A673 (cell line): Measurements from ENCODE around the gene ADGRD1. TPM values are rescaled to one million over a fixed set of nuclear protein-coding genes. Genes with fewer than 3 reads are reported as not detected.

ENCODE experiments used
- BruUV-seq: library from RNA; stranded (reverse); fragments of 400-500 nt; replicated peaks from 2 replicates; lab custom pipeline; 2021; lab: Mats Ljungman, UMichigan
- CTCF ChIA-PET: fragments of 300-600 bp; sonication (Branson Sonifier 250); formaldehyde crosslinking; loops from one replicate; lab custom pipeline; 2022; ENCODE audit warnings: antibody characterized with exemption; lab: Charles Lee
- POLR2A ChIA-PET: fragments of 300-600 bp; sonication (Branson Sonifier 250); formaldehyde crosslinking; loops from one replicate; lab custom pipeline; 2022; ENCODE audit warnings: antibody characterized with exemption; ENCODE audit not compliant: low non-redundant PET; lab: Charles Lee
- DNase-seq: peaks from one replicate; pipeline ENCODE4 v3.0.0-alpha.2; 2015; ENCODE audit warnings: low spot score
- H3K27ac ChIP-seq: fragments of 200-600 bp; sonication (generic); 2 replicates; pipeline ENCODE4 v1.5.1; 2016; ENCODE audit warnings: mixed run types, low read depth, mild to moderate bottlenecking, mixed read lengths, antibody characterized with exemption, low read length; ENCODE audit not compliant: poor library complexity, severe bottlenecking
- H3K27me3 ChIP-seq: fragments of 200-600 bp; sonication (generic); replicated peaks from 2 replicates; pipeline ENCODE4 v1.6.1; 2017; ENCODE audit warnings: mixed run types, low read depth, mild to moderate bottlenecking, mixed read lengths, antibody characterized with exemption, low read length; ENCODE audit not compliant: insufficient read depth, poor library complexity
- H3K36me3 ChIP-seq: fragments of 200-600 bp; sonication (generic); 2 replicates; pipeline ENCODE4 v1.6.1; 2016; ENCODE audit warnings: mixed run types, mild to moderate bottlenecking, mixed read lengths, antibody characterized with exemption, low read length; ENCODE audit not compliant: insufficient read depth, poor library complexity, severe bottlenecking
- H3K4me1 ChIP-seq: fragments of 200-600 bp; sonication (generic); 2 replicates; pipeline ENCODE4 v1.6.1; 2017; ENCODE audit warnings: mixed run types, mild to moderate bottlenecking, mixed read lengths, antibody characterized with exemption, low read length; ENCODE audit not compliant: insufficient read depth, poor library complexity, severe bottlenecking
- H3K4me3 ChIP-seq: fragments of 200-600 bp; sonication (generic); 2 replicates; pipeline ENCODE4 v1.5.1; 2016; ENCODE audit warnings: low read depth, mixed run types, mild to moderate bottlenecking, mixed read lengths, low read length; ENCODE audit not compliant: poor library complexity, severe bottlenecking
- H3K9me3 ChIP-seq: fragments of 200-600 bp; sonication (generic); 2 replicates; pipeline ENCODE4 v1.6.1; 2016; ENCODE audit warnings: mixed run types, low read depth, mild to moderate bottlenecking, mixed read lengths, antibody characterized with exemption, low read length; ENCODE audit not compliant: poor library complexity, severe bottlenecking
- EZH2 ChIP-seq: fragments of 200-600 bp; sonication (generic); IDR thresholded peaks from 2 replicates; pipeline ENCODE4 v1.6.1; 2017; ENCODE audit warnings: borderline replicate concordance, low read depth, mild to moderate bottlenecking, mixed read lengths, antibody characterized with exemption, low read length; ENCODE audit not compliant: poor library complexity, severe bottlenecking
- intact Hi-C: fragments of 100-400 bp; cut with micrococcal nuclease; formaldehyde crosslinking; loops from one replicate; pipeline ENCODE4 v1.10.0; 2022; ENCODE audit not compliant: unreplicated experiment
- total RNA-seq: library from RNA; stranded (reverse); gene quantifications from 2 replicates; pipeline ENCODE4 v1.2.3, GENCODE V29; 2021
- TF ChIP-seq, protein P1 (sequence below): fragments of 300-800, 200-600 bp; sonication (generic); conservative IDR thresholded peaks from 2 replicates; pipeline ENCODE4 v1.5.1; 2017; ENCODE audit warnings: low read depth, mild to moderate bottlenecking, antibody characterized with exemption, low read length, moderate library complexity, mixed read lengths

Gene ADGRD1
- total RNA-seq, 1 experiment from 2014 or later = not detected

DNA sequence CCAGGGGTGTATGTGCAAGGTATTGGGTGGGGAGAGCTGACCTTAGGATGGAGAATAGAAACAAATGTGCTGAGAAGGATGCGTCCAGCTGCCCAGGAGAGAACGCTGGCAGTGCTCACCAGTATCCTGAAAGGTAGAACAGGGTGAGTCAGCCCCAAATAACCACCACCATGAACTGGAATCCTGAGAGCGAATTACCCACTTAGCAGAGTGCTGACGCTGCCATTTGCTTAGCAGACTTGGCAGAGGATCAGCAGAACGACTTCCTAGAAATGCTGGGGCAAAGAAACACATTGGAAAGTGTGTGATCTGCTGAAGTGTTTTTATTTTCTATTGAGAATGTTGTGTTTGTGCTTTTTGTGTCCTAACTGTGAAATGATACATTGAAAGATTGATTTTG lies 213.6 kb downstream of the ADGRD1 start:
- CTCF ChIA-PET = no interaction called here
- Histone ChIP-seq H3K36me3 (no peaks in the 10 kb centered on the region), H3K9me3 (no peaks in the 10 kb centered on the region), H3K4me3 (no peak overlapping the region), H3K27me3 (peaks cover 5% of the 10 kb centered on the region), H3K27ac (no peak overlapping the region), H3K4me1 (no peaks in the 10 kb centered on the region)
- POLR2A ChIA-PET = no interaction called here
- TF ChIP-seq, protein P1, sequence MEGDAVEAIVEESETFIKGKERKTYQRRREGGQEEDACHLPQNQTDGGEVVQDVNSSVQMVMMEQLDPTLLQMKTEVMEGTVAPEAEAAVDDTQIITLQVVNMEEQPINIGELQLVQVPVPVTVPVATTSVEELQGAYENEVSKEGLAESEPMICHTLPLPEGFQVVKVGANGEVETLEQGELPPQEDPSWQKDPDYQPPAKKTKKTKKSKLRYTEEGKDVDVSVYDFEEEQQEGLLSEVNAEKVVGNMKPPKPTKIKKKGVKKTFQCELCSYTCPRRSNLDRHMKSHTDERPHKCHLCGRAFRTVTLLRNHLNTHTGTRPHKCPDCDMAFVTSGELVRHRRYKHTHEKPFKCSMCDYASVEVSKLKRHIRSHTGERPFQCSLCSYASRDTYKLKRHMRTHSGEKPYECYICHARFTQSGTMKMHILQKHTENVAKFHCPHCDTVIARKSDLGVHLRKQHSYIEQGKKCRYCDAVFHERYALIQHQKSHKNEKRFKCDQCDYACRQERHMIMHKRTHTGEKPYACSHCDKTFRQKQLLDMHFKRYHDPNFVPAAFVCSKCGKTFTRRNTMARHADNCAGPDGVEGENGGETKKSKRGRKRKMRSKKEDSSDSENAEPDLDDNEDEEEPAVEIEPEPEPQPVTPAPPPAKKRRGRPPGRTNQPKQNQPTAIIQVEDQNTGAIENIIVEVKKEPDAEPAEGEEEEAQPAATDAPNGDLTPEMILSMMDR = no peak
- no peak for TF ChIP-seq EZH2
- BruUV-seq = no TSS peak
- peak; percentile 40 for DNase-seq
- intact Hi-C loops = no loop called here

- BruUV-seq = no TSS peak
- H3K27me3 ChIP-seq = peaks cover 13% of the 10 kb centered on the region
- no peak for DNase-seq
- H3K36me3 ChIP-seq = no peaks in the 10 kb centered on the region
- TF ChIP-seq, protein P1 = no peak
- no peak for TF ChIP-seq EZH2
- POLR2A ChIA-PET = no interaction called here
- no peak overlapping the region for H3K4me3 ChIP-seq
- CTCF ChIA-PET = no interaction called here
- no peak overlapping the region for H3K27ac ChIP-seq
- no peaks in the 10 kb centered on the region for H3K9me3 ChIP-seq
- H3K4me1 ChIP-seq = no peaks in the 10 kb centered on the region
- intact Hi-C loops = no loop called here
These were observed 217.3 kb downstream of the ADGRD1 start for GRCh38 chr12:131171029-131171428.

DNA sequence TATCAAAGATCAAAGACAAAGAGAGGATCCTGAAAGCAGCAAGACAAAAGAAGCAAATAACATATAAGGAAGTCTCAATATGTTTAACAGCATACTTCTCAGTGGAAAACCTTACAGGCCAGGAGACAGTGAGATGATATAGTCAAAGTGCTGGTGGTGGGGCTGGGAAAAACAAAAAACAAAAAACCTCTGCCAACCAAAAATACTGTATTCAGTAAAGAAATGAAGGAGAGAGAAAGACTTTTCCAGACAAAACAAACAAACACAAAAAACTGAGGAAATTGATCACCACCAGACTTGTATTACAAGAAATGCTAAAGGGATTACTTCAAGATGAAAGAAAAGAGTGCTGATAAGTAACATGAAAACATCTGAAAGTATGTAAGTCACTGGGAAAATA lies 221.2 kb downstream of the ADGRD1 start:
- peaks cover 23% of the 10 kb centered on the region for H3K27me3 ChIP-seq
- no peak for TF ChIP-seq EZH2
- TF ChIP-seq, protein P1 = no peak
- CTCF ChIA-PET = no interaction called here
- H3K9me3 ChIP-seq = no peaks in the 10 kb centered on the region
- intact Hi-C loops = no loop called here
- H3K27ac ChIP-seq = no peak overlapping the region
- H3K36me3 ChIP-seq = no peaks in the 10 kb centered on the region
- H3K4me1 ChIP-seq = no peaks in the 10 kb centered on the region
- POLR2A ChIA-PET = no interaction called here
- DNase-seq = no peak
- no peak overlapping the region for H3K4me3 ChIP-seq
- no TSS peak for BruUV-seq
